K562 (cell line): Measurements from ENCODE around the gene CD82. TPM values are rescaled to one million over a fixed set of nuclear protein-coding genes. Genes with fewer than 3 reads are reported as not detected.

Experiments used
- ATAC-seq: fragments of 200-7000 bp; cut with Tn5 transposase; 3 replicates; pipeline ENCODE4 v1.9.1; 2020; ENCODE audit warnings: moderate library complexity
- BruUV-seq: library from RNA; stranded (reverse); fragments of 400-500 nt; replicated peaks from 2 replicates; lab custom pipeline; 2021; lab: Mats Ljungman, UMichigan
- CTCF ChIA-PET: fragments of 300-600 bp; formaldehyde crosslinking; extraction: SDS; loops from one replicate; lab custom pipeline; 2021; ENCODE audit warnings: low intra/inter-chr PET ratio; lab: Yijun Ruan, JAX
- POLR2A ChIA-PET: fragments of 300-600, 350-650 bp; sonication (Branson Sonifier 250); formaldehyde crosslinking; extraction: SDS; loops from one replicate; lab custom pipeline; 2021; ENCODE audit warnings: antibody characterized with exemption, inconsistent platforms; lab: Yijun Ruan, JAX
- DNase-seq, 4 experiments: peaks; one replicate each; pipeline versions ENCODE4 v3.0.0 to v3.0.0-alpha.2; 2011 to 2018; ENCODE audit warnings: low spot score in 3 of 4, mixed read lengths in 3 of 4; ENCODE audit errors: extremely low read depth in 1 of 4
- FAIRE-seq: peaks from 2 replicates; lab custom pipeline; 2011; peaks lifted over from hg19 to GRCh38; lab: Jason Lieb, UNC
- H2AFZ ChIP-seq: 2 replicates; pipeline ENCODE4 v1.6.0; 2011; ENCODE audit warnings: low read depth, low read length, control low read depth, inconsistent platforms
- H3K27ac ChIP-seq: fragments of 200-600 bp; 3 replicates; pipeline ENCODE4 v1.8.0; 2011; ENCODE audit warnings: low read depth, mild to moderate bottlenecking, control low read depth, inconsistent platforms, low read length, moderate library complexity, mixed read lengths; ENCODE audit errors: extremely low read depth
- H3K27me3 ChIP-seq, 2 experiments: fragments of 300-600 bp in 1 of 2; 2 replicates in 1 of 2; 3 replicates in 1 of 2; pipeline versions ENCODE4 v1.6.0 to v1.8.0; 2011; ENCODE audit warnings: inconsistent platforms in 2 of 2, low read length in 2 of 2, mild to moderate bottlenecking in 1 of 2, mixed read lengths in 1 of 2, moderate library complexity in 1 of 2; ENCODE audit not compliant: control insufficient read depth in 2 of 2, insufficient read depth in 2 of 2
- H3K36me3 ChIP-seq: fragments of 300-600 bp; 3 replicates; pipeline ENCODE4 v1.8.0; 2011; ENCODE audit warnings: mild to moderate bottlenecking, low read length, inconsistent platforms; ENCODE audit not compliant: control insufficient read depth, insufficient read depth
- H3K4me1 ChIP-seq, 2 experiments: fragments of 200-600 bp in 1 of 2; replicated peaks in 1 of 2; 2 replicates in 1 of 2; 3 replicates in 1 of 2; pipeline versions ENCODE4 v1.5.1 to v1.8.0; 2011; ENCODE audit warnings: inconsistent platforms in 2 of 2, low read length in 2 of 2, mild to moderate bottlenecking in 1 of 2, mixed read lengths in 1 of 2, moderate library complexity in 1 of 2; ENCODE audit not compliant: control insufficient read depth in 2 of 2, insufficient read depth in 2 of 2
- H3K4me2 ChIP-seq: 2 replicates; pipeline ENCODE4 v1.6.1; 2011; ENCODE audit warnings: low read length, control low read depth, inconsistent platforms, mixed read lengths; ENCODE audit not compliant: insufficient read depth
- H3K4me3 ChIP-seq: fragments of 200-600 bp; sonication (generic), shearing (Covaris generic); 2 replicates; pipeline ENCODE4 v1.5.1; 2016; ENCODE audit warnings: control low read depth, inconsistent platforms
- H3K79me2 ChIP-seq: fragments of 200-600 bp; 3 replicates; pipeline ENCODE4 v1.8.0; 2011; ENCODE audit warnings: low read length, inconsistent platforms; ENCODE audit not compliant: control insufficient read depth, insufficient read depth
- H3K9ac ChIP-seq, 2 experiments: 2 replicates each; pipeline versions ENCODE4 v1.6.0 to v1.6.1; 2011; ENCODE audit warnings: low read depth in 2 of 2, low read length in 2 of 2, control low read depth in 1 of 2, inconsistent platforms in 1 of 2, mild to moderate bottlenecking in 1 of 2, mixed read lengths in 1 of 2; ENCODE audit not compliant: insufficient read depth in 1 of 2
- H3K9me1 ChIP-seq: one replicate; pipeline ENCODE4 v1.6.0; 2011; ENCODE audit warnings: inconsistent platforms, mild to moderate bottlenecking, low read length, moderate library complexity; ENCODE audit not compliant: control insufficient read depth, insufficient read depth
- H3K9me3 ChIP-seq: replicated peaks from 2 replicates; pipeline ENCODE4 v1.5.1; 2011; ENCODE audit warnings: low read depth, low read length, inconsistent platforms; ENCODE audit not compliant: control insufficient read depth, insufficient read depth
- H4K20me1 ChIP-seq: replicated peaks from 2 replicates; pipeline ENCODE4 v1.6.1; 2011; ENCODE audit warnings: low read length, inconsistent platforms, mixed read lengths; ENCODE audit not compliant: control insufficient read depth, insufficient read depth
- CHAMP1 ChIP-seq: fragments of 450-650 bp; IDR thresholded peaks from 2 replicates; pipeline ENCODE4 v1.6.1; 2016; ENCODE audit warnings: mild to moderate bottlenecking
- CREB3 ChIP-seq: fragments of 450-650 bp; conservative IDR thresholded peaks from 2 replicates; pipeline ENCODE4 v1.6.1; 2016; ENCODE audit warnings: missing genetic modification characterization, low read depth, mild to moderate bottlenecking, missing compliant biosample characterization, moderate library complexity
- CXXC5 ChIP-seq: fragments of 250-450 bp; sonication (Bioruptor Pico); IDR thresholded peaks from 2 replicates; pipeline ENCODE4 v1.8.0; 2022; ENCODE audit warnings: inconsistent platforms, mild to moderate bottlenecking, moderate library complexity
- JUND ChIP-seq, 2 experiments: IDR thresholded peaks; 2 replicates in 1 of 2; 3 replicates in 1 of 2; pipeline ENCODE4 v1.6.1; 2011; ENCODE audit warnings: borderline replicate concordance in 2 of 2, low read depth in 2 of 2, low read length in 2 of 2, improper control_type of control experiment in 1 of 2, missing biosample characterization in 1 of 2, missing genetic modification characterization in 1 of 2, missing genetic modification reagents in 1 of 2
- NFE2 ChIP-seq: IDR thresholded peaks from 2 replicates; pipeline ENCODE4 v1.6.1; 2014; ENCODE audit warnings: antibody characterized with exemption, low read depth
- NUFIP1 ChIP-seq: fragments of 450-650 bp; IDR thresholded peaks from 2 replicates; pipeline ENCODE4 v1.6.1; 2018; ENCODE audit not compliant: partially characterized antibody
- PCBP1 ChIP-seq: fragments of 200-400 bp; formaldehyde crosslinking; IDR thresholded peaks from 2 replicates; pipeline ENCODE4 v1.6.1; 2018; ENCODE audit warnings: mild to moderate bottlenecking, low read depth, low read length; ENCODE audit not compliant: poor library complexity, severe bottlenecking
- POU5F1 ChIP-seq: fragments of 150-350 bp; IDR thresholded peaks from 2 replicates; pipeline ENCODE4 v1.6.1; 2014; ENCODE audit warnings: borderline replicate concordance, low read length, low read depth, mild to moderate bottlenecking; ENCODE audit not compliant: partially characterized antibody
- PPARD ChIP-seq: fragments of 250-450 bp; sonication (Bioruptor Pico); IDR thresholded peaks from 2 replicates; pipeline ENCODE4 v1.8.0; 2022; ENCODE audit warnings: inconsistent platforms, mild to moderate bottlenecking, moderate library complexity
- RBFOX2 ChIP-seq: fragments of 200-400 bp; formaldehyde crosslinking; IDR thresholded peaks from 2 replicates; pipeline ENCODE4 v1.6.1; 2017; ENCODE audit warnings: low read depth, mild to moderate bottlenecking, low read length, moderate library complexity
- SREBF2 ChIP-seq: sonication (generic); formaldehyde crosslinking; IDR thresholded peaks from 2 replicates; pipeline ENCODE4 v1.4.0; 2020; ENCODE audit warnings: mild to moderate bottlenecking, missing genetic modification reagents
- XRCC3 ChIP-seq: fragments of 450-650 bp; IDR thresholded peaks from 2 replicates; pipeline ENCODE4 v1.6.1; 2017; ENCODE audit warnings: mild to moderate bottlenecking, moderate library complexity
- ZNF212 ChIP-seq: fragments of 450-650 bp; formaldehyde crosslinking; IDR thresholded peaks from 2 replicates; pipeline ENCODE4 v1.4.0; 2020; ENCODE audit warnings: mild to moderate bottlenecking
- ZNF436 ChIP-seq: fragments of 250-450, 450-650 bp; sonication (Bioruptor Pico); formaldehyde crosslinking; IDR thresholded peaks from 2 replicates; pipeline ENCODE4 v1.7.0; 2020; ENCODE audit warnings: mild to moderate bottlenecking
- WGBS: fragments of 100-300 bp; shearing (Covaris generic); methylation state at CpG from one replicate; pipeline ENCODE4 v1.1.6; 2016; ENCODE audit warnings: low coverage, mixed read lengths; ENCODE audit not compliant: insufficient coverage; ENCODE audit errors: missing lambda C conversion rate; 5-methylcytosine and 5-hydroxymethylcytosine counted together
- in situ Hi-C: fragments of 300-500 bp; cut with MboI; formaldehyde crosslinking; loops from 4 replicates; pipeline ENCODE4 v1.15.0; 2018; ENCODE audit warnings: inconsistent platforms, mixed read lengths
- intact Hi-C: fragments of 100-400 bp; cut with micrococcal nuclease; formaldehyde crosslinking; loops from 2 replicates; pipeline ENCODE4 v1.14.2; 2022
- polyA plus RNA-seq, 8 experiments: library from polyadenylated mRNA; depleted of rRNA in 4 of 8; stranded (reverse) in 5 of 8; unstranded in 3 of 8; fragments of >200 nt; fragmentation: Nextera tagmentation in 2 of 8; fragmentation: Illumina TruSeq in 1 of 8; extraction: Ambion mirVana in 2 of 8; extraction: Trizol in 1 of 8; gene quantifications; 2 replicates each; pipeline versions ENCODE4 v1.2.1 to v1.2.3, GENCODE V29; 2011 to 2014; ENCODE audit warnings: inconsistent platforms in 1 of 8, missing spikeins in 1 of 8
- total RNA-seq, 7 experiments: library from RNA; depleted of rRNA in 6 of 7; stranded (reverse); fragments of >200 nt in 6 of 7; fragmentation: Illumina TruSeq in 2 of 7; extraction: Trizol in 2 of 7; gene quantifications; 2 replicates each; pipeline versions ENCODE4 v1.2.1 to v1.2.3, GENCODE V29; 2011 to 2021; ENCODE audit warnings: low replicate concordance in 1 of 7

CD82 gene
- total and polyA plus RNA-seq, 9 of the 15 experiments (the other 6 are each of a cell fraction or from before 2014, with no cell fraction given): 0.27 to 9.4 (median 3.0) TPM

- TF ChIP-seq JUND (IDR thresholded peaks at IDR 0.05; ENCODE audit: borderline replicate concordance, low read depth, low read length) (no peak), JUND (tag; IDR thresholded peaks at IDR 0.05; ENCODE audit: borderline replicate concordance, low read depth, low read length) (no peak), CHAMP1 (no peak), POU5F1 (no peak), RBFOX2 (peak; percentile 29; the same call in 1 of the 2 replicates)
These were observed 41.1 kb upstream of the CD82 start (continued) for GRCh38 chr11:44524346-44524745.

GRCh38 chr11:44524751-44525201 is 40.7 kb upstream of the CD82 start:
- no peaks in the 10 kb centered on the region for H4K20me1 ChIP-seq
- H3K9ac ChIP-seq: peak overlapping the region in 1 of 2 experiments; percentile 83; a peak in 2 of 4 replicates
- FAIRE-seq: peak; percentile 77
- intact Hi-C loops: loop anchor here (5.0 kb wide), 1 partner anchor 237 kb away; no protein-coding TSS in a partner anchor
- CTCF ChIA-PET: interaction anchor here (0.9 to 2.2 kb wide), 2 partner anchors 11 to 92 kb away, joined by 4 to 16 read pairs; no protein-coding TSS in a partner anchor
- H3K27me3 ChIP-seq: no peaks in the 10 kb centered on the region
- no TSS peak for BruUV-seq
- H3K4me2 ChIP-seq: no peak overlapping the region
- DNase-seq: peak in 3 of 4 experiments; percentile 32 to 79 (median 71)
- H2AFZ ChIP-seq: peak overlapping the region; percentile 98
- H3K4me3 ChIP-seq: no peak overlapping the region
- WGBS: 57% methylated on average over 9 of the region's 12 CpGs
- no peaks in the 10 kb centered on the region; the same call in 2 of the 3 replicates for H3K36me3 ChIP-seq
- POLR2A ChIA-PET: interaction anchor here (0.6 to 1.0 kb wide), 3 partner anchors 10 to 117 kb away, joined by 3 read pairs; no protein-coding TSS in a partner anchor
- H3K9me3 ChIP-seq: peaks cover 3% of the 10 kb centered on the region; the same call in 1 of the 2 replicates
- ATAC-seq: peak; percentile 8
- H3K27ac ChIP-seq: peak overlapping the region; percentile 59; the same call in 2 of the 3 replicates
- in situ Hi-C loops: no loop called here
- peaks cover 52% of the 10 kb centered on the region in 2 experiments for H3K4me1 ChIP-seq
- H3K9me1 ChIP-seq: no peaks in the 10 kb centered on the region
- no peaks in the 10 kb centered on the region for H3K79me2 ChIP-seq
- TF ChIP-seq PCBP1 (no peak), ZNF436 (CRISPR knock-in tag) (no peak), NUFIP1 (no peak), ZNF212 (no peak), PPARD (CRISPR knock-in tag) (no peak), SREBF2 (CRISPR knock-in tag) (no peak), CREB3 (tag) (peak; percentile 30; the same call in 1 of the 2 replicates), NFE2 (peak; percentile 28; the same call in 1 of the 2 replicates), XRCC3 (no peak), CXXC5 (CRISPR knock-in tag) (0 out of 2 replicates have a peak, but pooled peaks have one; percentile 12)
